CD4-positive, alpha-beta T cell treated with Interleukin-17A for 1 hour (primary cell): ENCODE measurements around the gene OR8G1.
"Not testable (repeated sequence)": the region's sequence is repeated elsewhere in the genome, so short reads cannot be mapped to it uniquely, and the experiment has no call there.

Experiments
- DNase-seq: peaks from one replicate; pipeline ENCODE4 v3.0.0-alpha.2; 2020

The OR8G1 gene

DNA sequence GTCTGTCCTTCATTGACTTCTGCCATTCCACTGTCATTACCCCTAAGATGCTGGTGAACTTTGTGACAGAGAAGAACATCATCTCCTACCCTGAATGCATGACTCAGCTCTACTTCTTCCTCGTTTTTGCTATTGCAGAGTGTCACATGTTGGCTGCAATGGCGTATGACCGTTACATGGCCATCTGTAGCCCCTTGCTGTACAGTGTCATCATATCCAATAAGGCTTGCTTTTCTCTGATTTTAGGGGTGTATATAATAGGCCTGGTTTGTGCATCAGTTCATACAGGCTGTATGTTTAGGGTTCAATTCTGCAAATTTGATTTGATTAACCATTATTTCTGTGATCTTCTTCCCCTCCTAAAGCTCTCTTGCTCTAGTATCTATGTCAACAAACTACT lies 9.0 kb downstream of the OR8G1 start:
- not testable (repeated sequence) for DNase-seq

DNA sequence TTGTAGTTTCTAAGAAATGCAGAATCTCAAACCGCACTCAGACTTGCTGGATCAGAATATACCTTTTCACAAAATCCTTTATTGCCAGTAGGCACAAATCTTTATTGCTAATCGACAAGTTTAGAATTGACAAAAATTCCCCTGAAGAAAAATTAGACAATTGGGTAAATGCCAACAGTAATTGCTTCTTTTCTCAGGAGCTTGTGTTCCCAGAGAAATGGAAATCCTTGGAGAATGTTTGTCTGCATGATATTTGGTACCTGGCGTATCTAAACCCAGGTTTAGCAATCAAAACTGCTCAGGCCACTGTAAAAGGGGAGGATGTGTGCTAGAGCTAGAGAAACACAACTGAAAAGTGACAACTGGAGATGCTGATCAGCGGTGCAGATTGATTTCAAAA lies 15.2 kb downstream of the OR8G1 start, which contains the start of gene OR8G5:
Gene OR8G5, plus strand, starts transcription at position 301 of the 400 bp plus-strand sequence. CDS start 8,556 bp downstream, outside the sequence.
- no peak for DNase-seq

DNA sequence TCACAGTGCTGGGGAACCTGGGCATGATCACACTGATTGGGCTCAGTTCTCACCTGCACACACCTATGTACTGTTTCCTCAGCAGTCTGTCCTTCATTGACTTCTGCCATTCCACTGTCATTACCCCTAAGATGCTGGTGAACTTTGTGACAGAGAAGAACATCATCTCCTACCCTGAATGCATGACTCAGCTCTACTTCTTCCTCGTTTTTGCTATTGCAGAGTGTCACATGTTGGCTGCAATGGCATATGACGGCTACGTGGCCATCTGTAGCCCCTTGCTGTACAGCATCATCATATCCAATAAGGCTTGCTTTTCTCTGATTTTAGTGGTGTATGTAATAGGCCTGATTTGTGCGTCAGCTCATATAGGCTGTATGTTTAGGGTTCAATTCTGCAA lies 24.1 kb downstream of the OR8G1 start:
- DNase-seq, result not testable (repeated sequence)

DNA sequence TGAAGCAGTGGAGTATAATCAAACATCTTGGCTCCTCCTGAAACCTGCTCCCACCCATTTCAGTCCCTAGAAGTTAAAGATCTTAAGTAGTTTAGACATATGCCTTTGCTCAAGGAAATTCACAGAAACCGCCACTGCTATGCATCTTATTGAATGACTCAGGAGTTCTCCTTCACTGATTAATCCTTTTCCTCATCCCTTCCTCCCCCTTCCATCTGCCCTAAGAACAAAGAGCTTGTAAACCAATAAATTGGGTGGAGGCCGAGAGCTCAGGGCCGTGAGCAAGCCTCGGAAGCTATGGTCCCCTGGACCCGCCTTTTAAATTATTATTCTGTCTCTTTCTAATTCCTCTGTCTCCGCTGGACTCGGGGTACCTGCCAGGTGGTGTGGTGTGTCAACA lies 30.0 kb downstream of the OR8G1 start:
- DNase-seq, result not testable (repeated sequence)

DNA sequence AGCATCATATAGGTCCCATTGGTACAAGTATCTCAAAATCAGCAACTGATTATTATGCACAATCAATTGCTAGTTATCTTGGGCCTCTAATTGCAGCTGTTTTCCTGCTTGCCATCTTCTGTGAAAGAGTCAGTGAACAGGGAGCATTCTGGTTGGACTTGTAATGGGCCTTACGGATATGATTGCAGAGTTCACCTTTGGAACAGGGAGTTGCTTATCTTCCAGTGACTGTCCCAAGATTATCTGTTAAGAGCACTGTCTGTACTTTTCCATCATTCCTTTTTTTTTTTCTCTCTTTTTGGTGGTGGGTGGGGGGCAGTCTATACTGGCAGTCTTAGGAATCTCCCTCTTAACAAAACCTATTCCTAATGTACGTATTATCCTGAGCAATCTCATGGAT lies 33.1 kb downstream of the OR8G1 start:
- DNase-seq, result no peak

DNA sequence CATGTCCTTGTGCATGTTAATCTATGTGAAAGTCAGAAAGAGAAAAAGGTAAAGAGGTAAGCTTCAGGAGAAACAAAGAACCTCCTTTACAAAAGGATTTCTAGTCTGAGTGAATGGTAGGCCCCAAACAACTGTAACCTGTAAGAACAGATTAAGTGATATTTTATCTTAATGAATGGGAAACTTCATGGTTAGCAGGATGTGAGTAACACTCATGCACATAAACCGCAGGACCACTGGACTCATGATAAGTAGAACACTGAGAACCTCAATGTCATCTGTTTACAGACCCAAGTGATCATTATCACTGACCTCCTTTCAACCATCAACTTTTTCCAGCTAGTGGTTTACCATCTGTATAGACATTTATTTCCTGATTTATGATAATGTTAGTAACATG lies 35.2 kb downstream of the OR8G1 start:
- no peak for DNase-seq

DNA sequence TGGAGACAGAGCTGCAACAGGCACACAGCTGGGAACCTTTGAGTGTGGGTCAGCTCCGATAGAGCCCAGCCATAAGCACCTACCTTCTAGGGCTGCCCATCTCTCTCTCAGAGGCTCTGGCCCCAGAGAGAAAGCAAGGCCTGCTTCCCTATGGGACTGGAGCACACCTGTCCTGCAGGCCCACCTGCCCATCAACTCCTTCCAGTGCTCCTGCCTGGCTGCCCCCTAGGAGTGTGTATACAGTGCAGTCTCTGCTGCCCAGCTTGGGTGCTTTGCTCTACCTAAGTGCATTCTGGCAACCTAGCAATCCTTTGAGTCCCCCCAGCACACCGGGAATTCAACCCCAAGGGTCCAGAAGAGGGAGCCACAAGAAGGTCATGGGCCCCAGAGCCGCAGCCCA lies 36.3 kb downstream of the OR8G1 start:
- no peak for DNase-seq

DNA sequence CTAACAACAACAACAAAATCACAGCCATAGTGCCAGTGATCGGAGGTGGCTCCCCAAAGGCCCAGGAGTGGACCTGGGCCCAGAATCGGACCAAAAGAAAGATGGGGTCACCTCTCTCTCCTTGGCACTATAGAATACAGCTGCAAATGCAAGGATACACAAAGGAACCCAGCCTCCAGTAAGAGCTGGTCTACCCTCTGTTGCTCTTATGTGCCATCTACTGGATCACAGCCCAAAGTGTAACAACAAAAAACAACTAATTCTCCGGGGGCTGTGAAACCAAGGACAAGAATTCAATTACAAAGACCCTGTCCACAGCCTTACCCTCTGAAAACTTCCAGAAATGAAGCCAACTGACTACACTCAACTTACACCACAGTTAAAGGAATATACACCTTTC lies 36.9 kb downstream of the OR8G1 start:
- no peak for DNase-seq

DNA sequence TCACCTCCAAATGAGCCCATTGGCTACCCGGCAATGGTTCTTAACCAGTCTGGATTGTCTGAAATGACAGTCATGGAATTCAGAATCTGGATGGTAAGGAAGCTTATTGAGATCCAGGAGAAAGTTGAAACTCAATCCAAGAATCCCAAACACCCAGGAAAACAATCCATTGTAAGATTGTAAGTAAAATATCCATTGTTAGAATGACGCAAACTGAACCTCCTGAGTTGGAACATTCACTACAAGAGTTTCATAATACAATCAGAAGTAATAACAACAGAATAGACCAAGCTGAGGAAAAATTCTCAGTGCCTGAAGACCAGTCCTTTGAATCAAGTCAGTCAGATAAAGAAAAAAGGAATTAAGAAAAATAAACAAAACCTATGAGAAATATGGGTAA lies 37.4 kb downstream of the OR8G1 start:
- DNase-seq, result no peak

DNA sequence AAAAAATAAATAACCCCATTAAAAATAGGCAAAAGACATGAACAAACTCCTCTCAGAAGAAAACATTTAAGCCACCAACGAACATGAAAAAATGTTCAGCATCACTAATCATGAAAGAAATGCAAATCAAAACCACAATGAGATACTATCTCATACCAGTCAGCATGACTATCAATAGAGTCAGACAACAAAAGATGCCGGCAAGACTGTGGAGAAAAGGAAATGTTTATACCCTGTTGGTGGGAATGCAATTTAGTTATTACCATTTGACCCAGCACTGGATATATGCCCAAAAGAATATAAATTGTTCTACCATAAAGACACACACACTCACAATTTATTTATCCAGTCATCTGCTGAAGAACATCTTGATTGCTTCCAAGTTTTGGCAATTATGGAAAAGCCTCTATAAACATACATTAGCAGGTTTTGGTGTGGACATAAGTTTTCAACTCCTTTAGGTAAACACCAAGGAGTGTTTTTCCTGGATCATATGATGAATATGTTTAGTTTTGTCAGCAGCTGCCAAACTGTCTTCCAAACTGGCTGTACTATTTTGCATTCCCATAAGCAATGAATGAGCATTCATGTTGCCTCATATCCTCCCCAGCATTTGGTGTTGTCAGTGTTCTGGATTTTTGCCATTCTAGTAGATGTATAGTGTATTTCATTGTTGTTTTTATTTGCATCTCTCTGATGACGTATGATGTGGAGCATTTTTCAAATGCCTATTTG lies 44.9 kb downstream of the OR8G1 start:
- no peak for DNase-seq

DNA sequence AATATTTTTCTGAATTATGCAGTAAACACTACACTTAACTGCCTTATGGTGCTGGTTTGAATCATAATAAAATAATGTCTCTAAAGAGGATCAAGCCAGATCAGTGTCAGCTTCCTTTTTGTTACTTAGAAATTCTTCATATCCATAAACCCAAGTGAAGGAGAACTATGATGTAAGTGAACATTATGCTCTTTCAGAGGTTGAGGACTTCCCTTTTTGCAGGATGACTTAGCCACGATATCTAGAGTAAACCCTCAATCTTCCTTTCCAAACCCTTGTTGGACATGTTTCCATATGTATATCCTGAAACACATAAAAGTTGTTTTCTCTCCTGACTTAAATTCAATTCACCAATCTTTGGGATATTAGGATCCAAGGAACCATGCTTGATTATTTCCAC lies 53.8 kb downstream of the OR8G1 start:
- no peak for DNase-seq

DNA sequence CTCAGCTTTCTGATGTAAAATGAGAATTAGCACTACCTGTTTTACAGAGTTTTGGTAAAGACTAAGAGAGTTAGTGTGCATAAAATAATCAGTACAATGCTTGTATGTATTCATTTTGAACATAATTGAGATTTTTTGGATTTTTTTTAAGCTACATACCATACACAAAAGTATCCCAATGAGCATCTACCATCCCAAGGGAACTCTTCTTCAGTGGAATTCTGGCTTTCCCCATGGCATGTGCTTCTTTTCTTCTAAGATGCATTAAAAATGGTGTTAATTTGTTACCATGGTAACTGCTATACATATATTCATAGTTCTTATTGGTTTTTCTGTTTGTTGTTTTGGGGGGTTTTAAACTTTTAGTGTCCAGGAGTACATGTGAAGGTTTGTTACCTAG lies 55.1 kb downstream of the OR8G1 start:
- no peak for DNase-seq

DNA sequence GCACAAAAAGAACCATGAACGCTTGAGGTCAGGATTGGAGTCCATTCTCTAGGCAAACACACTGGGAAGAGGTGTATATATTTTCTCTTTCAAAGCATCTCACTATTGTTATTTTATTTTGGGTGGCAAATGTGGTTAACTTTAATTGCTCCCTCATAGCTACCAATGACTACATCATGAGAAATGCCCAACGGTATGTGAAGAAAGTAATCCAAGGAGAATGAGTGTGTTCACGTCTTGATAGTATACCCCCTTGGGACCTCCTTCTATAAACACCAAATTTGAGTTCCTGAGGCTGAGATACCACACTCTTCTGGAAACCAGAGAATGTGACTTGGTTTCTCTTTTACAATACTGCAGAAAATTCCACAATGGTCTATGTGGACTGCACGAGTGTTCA lies 57.0 kb downstream of the OR8G1 start:
- no peak for DNase-seq

DNA sequence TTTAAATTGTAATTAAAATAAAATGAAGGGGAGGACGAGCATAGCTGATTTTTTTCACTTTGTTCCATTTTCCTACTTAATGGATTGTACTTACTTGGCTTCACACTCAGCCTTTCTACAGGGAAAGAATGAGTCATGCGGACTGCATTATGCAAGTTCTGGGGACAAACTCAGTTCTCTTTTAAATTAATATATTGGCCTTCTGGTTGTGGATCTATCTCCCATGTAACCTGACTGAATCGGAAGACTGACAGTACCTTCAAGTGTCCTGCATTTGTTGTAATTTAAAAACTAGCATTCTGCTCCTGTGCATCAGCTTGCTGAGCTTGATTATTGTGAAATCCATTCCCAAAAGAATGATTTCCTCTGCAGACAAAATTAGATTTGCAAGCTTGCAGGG lies 60.7 kb downstream of the OR8G1 start:
- DNase-seq, result no peak

DNA sequence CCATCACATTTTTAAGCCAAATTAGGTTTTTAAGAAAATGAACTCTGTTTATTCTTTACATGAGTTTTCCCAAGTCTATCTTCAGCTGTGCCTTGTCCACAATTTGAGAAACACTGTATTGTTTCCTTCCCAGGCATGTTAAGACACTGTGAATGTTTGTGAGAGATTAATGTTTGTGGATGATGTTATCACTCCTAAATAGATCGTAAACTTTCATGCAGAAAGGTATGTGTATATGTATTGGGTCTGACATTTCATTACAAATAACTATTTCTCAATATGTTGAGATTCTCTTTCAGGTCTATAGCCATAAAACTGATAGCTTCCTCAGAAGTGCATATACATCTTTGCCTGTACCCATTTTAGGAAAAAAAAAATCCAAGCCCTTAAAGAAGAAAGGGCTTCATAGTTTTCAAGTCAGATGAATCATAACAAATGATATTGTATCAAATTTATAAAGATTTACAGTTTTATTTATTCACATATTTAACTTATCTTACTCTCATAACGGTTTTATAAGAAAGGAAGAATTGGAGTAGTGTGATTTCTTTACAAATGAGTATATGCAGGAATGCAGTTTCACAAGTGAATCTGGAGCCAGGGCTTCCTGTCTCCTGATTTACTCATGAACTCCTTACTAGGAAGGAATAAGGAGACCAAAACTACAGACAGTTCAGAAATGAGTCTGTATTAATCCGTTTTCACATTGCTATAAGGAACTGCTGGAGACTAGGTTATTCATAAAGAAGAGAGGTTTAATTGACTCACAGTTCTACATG lies 61.6 kb downstream of the OR8G1 start:
- no peak for DNase-seq
